Activated CD8-positive, alpha-beta memory T cell treated with anti-CD3 and anti-CD28 coated beads, Interleukin-2, amount 50 U/mL, for 48 hours (primary cell): ENCODE measurements around the gene RAB41.
"Not testable (repeated sequence)": the region's sequence is repeated elsewhere in the genome, so short reads cannot be mapped to it uniquely, and the experiment has no call there.

ENCODE experiments used
- DNase-seq: peaks from one replicate; pipeline ENCODE4 v3.0.0-alpha.2; 2020

RAB41 gene

DNA sequence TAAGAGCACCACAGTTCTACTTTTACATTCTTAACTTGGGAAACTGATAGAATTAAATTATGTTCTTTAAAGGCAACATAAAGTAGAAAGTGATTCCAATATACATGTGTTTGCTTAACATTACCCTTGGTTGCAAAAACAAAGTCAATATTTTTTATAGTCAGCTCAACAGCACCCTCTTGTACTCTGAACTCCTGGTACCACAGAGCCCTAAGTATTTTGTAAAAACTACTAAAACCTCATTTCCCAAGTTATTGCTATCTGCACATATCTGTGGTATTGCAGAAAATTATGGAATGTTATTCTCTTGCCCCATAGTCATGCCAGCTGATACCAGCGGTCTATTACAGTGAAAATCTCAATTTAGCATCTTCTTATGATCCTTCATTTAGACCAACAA, 10.8 kb downstream of the RAB41 start:
- no peak for DNase-seq

DNA sequence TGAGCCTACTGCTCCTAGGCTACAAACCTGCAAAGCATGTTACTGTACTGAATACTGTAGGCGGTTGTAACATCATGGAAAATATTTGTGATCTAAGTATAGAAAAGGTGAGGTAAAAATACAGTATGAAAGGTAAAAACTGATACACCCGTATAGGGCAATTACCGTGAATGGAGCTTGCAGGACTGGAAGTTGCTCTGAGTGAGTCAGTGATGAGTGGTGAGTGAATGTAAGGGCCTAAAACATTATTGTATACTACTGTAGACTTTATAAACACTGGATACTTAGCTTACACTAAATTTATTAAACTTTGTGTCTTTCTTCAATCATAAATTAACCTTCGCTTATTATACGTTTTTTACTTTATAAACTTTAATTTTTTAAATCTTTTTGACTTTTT, 11.6 kb downstream of the RAB41 start:
- no peak for DNase-seq

DNA sequence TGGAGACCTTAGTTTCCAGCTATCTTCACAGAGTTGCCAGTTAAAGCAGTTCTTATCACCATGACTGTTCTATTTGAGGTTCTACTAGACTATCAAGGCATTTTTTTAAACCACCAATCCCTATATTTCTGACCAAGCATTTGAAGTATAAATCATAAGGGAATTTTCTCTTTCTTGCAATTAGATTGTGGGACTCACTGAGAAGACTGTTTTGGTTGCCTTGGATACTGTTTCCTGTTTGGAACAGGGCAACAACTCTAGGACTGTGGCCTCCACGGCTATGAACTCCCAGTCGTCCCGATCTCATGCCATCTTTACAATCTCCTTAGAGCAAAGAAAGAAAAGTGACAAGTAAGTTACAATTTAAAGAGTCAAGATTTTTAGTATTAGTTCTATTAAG, 19.7 kb downstream of the RAB41 start:
- DNase-seq: no peak

DNA sequence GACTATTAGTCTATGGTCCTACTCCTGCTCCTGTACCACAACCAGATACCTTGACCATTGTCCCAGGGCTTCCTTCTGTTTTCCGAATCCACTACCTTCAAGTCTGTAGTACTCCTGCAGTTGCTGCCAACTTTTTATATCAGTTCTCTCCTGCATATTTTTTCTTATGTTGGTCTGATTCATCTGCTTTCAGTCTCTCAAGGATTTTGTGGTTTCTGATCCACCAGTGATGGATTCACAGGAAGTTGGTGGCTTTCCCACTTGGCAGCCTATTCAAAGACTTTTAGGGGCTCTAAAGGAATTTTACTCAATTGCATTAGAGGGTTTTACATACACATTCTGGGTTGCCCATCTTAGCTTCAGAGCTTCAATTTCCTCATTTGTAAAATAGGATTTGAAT, 31.5 kb downstream of the RAB41 start:
- DNase-seq: no peak

GRCh38 chrX:70322784-70323183, 40.8 kb downstream of the RAB41 start:
- DNase-seq: no peak

GRCh38 chrX:70323628-70324027, 41.7 kb downstream of the RAB41 start:
- not testable (repeated sequence) for DNase-seq

GRCh38 chrX:70324326-70324725, 42.4 kb downstream of the RAB41 start:
- no peak for DNase-seq

GRCh38 chrX:70331161-70331560, 49.2 kb downstream of the RAB41 start:
- no peak for DNase-seq

DNA sequence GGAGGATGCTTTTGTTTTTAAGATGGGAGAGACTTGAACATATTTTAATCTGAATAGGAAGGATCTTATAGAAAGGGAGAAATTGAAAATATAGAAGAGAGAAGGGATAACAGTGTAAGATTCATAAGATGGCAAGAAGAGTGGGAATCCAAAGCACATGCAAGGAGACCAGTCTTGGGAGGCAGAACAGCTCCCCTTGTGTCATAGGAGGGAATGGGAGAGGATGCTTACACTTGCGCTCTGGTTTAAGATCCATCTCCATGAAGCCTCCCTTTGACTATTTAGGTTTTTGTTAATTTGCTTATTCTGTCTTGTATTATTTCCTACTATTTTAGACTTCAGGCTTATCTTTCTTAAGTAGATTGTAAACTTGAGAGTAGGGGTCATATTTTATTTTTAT, 50.6 kb downstream of the RAB41 start:
- DNase-seq: no peak
